ENCODE measurements around the gene LYPD3.

Gene LYPD3

DNA sequence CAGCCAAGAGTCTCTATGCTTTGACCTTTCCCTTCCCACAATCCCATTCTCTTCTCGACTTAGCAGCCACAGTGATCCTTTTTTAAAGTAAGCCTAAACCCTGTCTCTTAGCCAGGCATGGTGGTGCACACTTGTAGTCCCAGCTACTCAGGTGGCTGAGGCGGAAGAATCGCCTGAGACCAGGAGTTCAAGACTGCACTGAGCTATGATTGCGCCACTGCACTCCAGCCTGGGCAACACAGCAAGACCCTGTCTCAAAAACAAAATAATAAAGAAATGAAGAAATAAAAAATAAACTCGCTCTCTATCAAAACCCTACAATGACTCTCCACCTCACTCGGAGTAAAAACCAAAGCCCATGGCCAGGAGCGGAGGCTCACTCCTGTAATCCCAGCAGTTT, 36.0 kb downstream of the LYPD3 start:
- DNase-seq = no peak

- no peak for DNase-seq
Measured at GRCh38 chr19:43425567-43426392, 39.6 kb downstream of the LYPD3 start.

- no peak for DNase-seq
Measured at GRCh38 chr19:43423779-43424178, 41.6 kb downstream of the LYPD3 start.

- no peak for DNase-seq
Measured at GRCh38 chr19:43422689-43423066, 42.7 kb downstream of the LYPD3 start.

DNA sequence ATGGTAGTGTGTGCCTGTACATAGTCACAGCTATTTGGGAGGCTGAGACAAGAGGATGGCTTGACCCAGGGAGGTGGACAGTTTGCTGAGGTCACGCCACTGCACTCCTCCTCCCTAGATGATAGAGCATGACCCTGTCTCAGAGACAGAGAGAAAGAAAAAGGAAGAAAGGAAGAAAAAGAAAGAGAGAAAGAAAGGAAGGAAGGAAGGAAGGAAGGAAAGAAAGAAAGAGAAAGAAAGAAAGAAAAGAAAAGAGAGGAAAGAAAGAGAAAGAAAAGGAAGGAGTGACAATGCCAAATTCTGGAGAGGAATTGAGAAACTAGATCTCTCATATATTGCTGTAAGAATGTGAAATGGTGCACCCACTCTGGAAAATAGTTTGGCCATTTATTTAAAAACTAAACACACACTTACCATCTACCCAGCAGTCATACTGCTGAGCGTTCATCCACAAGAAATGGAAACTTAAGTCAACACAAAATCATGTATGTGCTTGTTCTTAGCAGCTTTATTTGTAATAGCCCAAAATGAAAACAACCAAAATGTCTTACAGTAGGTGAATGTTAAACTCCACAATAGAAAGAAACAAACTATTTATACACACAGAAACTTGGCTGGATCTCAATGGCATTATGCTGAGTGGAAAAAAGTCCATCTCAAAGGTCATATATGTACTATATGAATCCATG, 43.3 kb downstream of the LYPD3 start:
- DNase-seq = no peak

GRCh38 chr19:43420954-43421353, 44.5 kb downstream of the LYPD3 start:
- DNase-seq = no peak

DNA sequence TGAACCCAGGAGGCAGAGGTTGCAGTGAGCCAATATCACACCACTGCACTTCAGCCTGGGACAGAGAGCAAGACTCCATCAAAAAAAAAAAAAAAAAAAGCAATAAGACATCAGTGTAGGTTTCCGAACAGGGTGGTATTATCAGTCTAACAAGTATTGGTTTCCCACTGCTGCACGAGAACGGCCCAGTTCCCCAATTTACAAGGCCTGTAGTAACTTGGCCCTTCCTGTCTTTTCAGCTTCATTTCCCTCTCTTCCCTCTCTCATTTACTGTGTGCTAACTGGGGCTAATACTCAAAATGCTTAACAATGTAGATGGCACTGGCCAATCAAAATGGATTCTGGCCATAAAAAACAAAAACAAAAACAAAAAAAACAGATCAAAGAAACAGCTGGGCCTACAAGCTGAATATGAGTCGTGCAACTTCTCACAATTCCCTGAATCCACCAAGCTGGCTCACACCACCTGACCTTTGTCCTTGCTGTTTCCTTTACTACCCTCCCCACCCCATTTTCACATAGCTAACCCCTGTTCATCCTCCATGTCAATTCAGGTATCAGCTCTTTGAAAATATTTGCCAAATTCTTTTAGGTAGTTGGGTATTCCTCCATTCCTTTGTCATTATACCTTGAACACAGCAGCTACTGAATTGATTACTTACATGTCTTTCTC, 48.3 kb downstream of the LYPD3 start:
- DNase-seq = no peak

GRCh38 chr19:43414554-43414953, 50.9 kb downstream of the LYPD3 start, which contains the start of gene TEX101:
Gene TEX101 (plus strand): TSS chr19:43414890. CDS start chr19:43415920, 1,030 bp downstream.
- no peak for DNase-seq

GRCh38 chr19:43412441-43412840, 53.0 kb downstream of the LYPD3 start:
- no peak for DNase-seq
